LNCAP (cell line): Measurements from ENCODE around the gene ZNF439.

Experiments used
- CTCF ChIP-seq: fragments of 450-650 bp; IDR thresholded peaks from 2 replicates; pipeline ENCODE4 v1.5.1; 2017; ENCODE audit warnings: mild to moderate bottlenecking

ZNF439 gene

DNA sequence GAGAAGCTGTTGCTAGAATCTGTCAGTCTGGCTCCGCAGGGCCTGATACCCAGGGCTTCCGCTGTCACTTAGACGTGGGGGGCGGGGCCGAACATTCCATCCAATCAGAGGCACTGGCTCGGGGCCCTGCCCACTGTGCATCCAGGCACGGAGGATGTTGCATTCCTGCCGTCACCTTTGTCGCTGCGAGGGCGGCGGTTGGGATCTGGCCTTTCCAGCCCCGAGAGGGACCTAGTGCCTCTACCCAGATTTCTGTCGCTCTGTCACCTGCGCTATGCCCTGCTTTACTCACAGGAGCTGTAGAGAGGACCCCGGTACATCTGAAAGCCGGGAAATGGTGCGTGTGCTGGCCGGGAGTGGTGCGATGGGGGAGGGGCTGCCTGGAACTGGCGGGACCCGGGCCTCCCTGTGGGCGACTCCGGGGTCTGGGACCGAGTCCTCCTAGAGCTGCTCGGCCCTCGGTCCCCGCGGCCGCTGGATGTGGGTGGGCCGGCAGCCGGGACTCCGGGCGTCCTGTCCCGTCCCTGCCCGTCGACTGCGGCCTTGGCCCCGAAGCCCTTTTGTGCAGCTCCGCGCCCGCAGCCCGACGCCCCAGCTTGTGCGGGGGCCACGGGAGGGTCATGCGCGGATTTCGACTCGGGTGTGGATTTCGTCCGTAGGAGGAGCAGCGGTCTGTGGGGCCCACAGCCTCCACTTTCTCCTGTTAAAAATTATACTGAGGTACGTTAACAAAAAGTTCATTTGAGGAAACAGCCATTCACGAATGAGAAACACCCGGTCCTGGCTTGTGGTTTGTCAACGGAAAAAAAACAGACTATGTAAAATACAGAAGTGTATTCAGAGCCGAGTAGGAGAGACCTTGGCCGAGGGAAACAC, at the start of gene ZNF439:
ZNF439 (plus strand) TSS at position 133 of the 876 bp plus-strand sequence; CDS start at position 275, 142 bp downstream.
- no peak for TF ChIP-seq CTCF

DNA sequence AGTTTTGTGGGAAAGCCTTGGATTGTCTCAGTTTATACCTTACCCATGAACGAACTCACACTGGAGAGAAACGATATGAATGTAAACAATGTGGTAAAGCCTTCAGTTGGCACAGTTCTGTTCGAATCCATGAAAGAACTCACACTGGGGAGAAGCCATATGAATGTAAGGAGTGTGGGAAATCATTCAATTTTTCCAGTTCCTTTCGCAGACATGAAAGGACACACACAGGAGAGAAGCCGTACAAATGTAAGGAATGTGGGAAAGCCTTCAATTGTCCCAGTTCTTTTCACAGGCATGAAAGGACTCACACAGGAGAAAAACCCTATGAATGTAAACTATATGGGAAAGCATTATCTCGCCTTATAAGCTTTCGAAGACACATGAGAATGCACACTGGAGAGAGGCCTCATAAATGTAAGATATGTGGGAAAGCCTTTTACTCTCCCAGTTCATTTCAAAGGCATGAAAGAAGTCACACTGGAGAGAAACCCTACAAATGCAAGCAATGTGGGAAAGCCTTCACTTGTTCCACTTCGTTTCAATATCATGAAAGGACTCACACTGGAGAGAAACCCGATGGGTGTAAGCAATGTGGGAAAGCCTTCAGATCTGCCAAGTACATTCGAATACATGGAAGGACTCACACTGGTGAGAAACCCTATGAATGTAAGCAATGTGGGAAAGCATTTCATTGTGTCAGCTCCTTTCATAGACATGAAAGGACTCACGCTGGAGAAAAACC, 42.0 kb upstream of the ZNF439 start:
- no peak for TF ChIP-seq CTCF

- no peak for TF ChIP-seq CTCF
Observed at GRCh38 chr19:11807099-11807380, 41.5 kb upstream of the ZNF439 start.

DNA sequence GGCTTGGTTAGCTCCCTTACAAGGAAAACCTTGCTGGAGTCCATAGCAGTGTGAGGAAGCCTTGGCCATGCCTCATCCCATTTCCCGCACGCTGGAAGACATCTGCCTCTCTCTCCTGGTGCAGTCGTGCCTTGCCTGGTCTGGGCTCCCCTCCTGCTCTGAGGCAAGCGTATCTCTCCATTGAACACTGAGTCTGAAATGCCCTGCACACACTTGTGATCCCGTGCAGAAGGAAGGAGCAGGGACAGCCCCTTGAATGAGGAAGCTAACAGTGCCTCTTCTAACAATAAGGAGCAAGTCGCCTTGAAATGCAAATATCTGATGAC, 34.9 kb upstream of the ZNF439 start:
- TF ChIP-seq CTCF: no peak

DNA sequence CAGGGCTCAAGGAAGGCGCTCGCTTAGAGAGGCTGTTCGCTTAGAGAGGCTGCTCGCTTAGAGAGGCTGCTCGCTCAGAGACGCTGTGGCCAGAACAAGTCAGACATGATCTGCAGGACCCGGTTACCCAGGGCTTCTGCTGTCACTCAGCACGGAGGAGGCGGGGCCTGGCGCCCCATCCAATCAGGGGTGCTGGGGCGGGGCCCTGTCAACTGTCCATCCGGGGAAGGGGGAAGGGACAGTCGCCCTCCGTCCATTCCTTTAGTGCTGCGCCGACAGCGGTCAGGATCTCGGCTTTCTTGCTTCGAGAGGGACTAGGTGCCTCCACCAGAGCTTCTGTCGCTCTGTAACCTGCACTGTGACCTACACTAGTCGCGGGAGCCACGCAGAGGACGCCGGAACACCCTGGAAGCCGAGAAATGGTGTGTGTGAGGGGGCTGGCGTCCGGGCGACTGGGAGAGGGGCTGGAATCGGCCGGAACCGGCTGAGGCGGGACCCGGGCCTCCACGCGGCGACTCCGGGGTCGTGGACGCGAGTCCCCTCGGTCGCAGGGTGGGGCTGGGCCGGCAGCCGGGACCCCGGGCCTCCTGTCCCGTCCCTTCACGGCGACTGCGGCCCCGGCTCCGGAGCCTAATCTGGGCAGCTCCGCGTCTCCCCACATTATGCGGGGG, 34.4 kb upstream of the ZNF439 start, which contains the start of gene ZNF440:
ZNF440 (plus strand) TSS at position 245 of the 671 bp plus-strand sequence; CDS start at position 420, 175 bp downstream.
- no peak for TF ChIP-seq CTCF

- TF ChIP-seq CTCF: no peak
Observed at GRCh38 chr19:11814700-11815035, 33.9 kb upstream of the ZNF439 start.

GRCh38 chr19:11821474-11822109, 26.9 kb upstream of the ZNF439 start:
- no peak for TF ChIP-seq CTCF
